Right hindlimb (tissue), 1 donor: ENCODE data around the gene SELENOO.

Experiments used
- DNase-seq: peaks from one replicate; pipeline ENCODE4 v3.0.0-alpha.2; 2018

SELENOO gene

GRCh38 chr22:50185375-50186087 lies 15.3 kb upstream of the SELENOO start, which contains the start of gene TRABD:
Gene TRABD (plus strand): TSS chr22:50185913. CDS start chr22:50193061, 7,148 bp downstream.
- DNase-seq = peak; percentile 95

GRCh38 chr22:50186181-50186714 lies 14.6 kb upstream of the SELENOO start:
- no peak for DNase-seq

GRCh38 chr22:50186761-50187523 lies 13.9 kb upstream of the SELENOO start:
- DNase-seq = no peak

- no peak for DNase-seq
Observed at GRCh38 chr22:50188356-50188755, 12.5 kb upstream of the SELENOO start.

- no peak for DNase-seq
Observed at GRCh38 chr22:50189184-50189848, 11.5 kb upstream of the SELENOO start.

GRCh38 chr22:50189849-50190181 lies 11.0 kb upstream of the SELENOO start:
- peak; percentile 68 for DNase-seq

GRCh38 chr22:50190182-50190940 lies 10.4 kb upstream of the SELENOO start:
- DNase-seq = peak; percentile 79

- no peak for DNase-seq
Observed at GRCh38 chr22:50190941-50191741, 9.7 kb upstream of the SELENOO start.

- DNase-seq = no peak
Observed at GRCh38 chr22:50192436-50193204, 8.2 kb upstream of the SELENOO start.

- no peak for DNase-seq
Observed at GRCh38 chr22:50193621-50194020, 7.2 kb upstream of the SELENOO start.

GRCh38 chr22:50194037-50194805 lies 6.6 kb upstream of the SELENOO start:
- DNase-seq = no peak

- no peak for DNase-seq
Observed at GRCh38 chr22:50196256-50196655, 4.6 kb upstream of the SELENOO start.

GRCh38 chr22:50197000-50197800 lies 3.6 kb upstream of the SELENOO start:
- no peak for DNase-seq

GRCh38 chr22:50197856-50198623 lies 2.8 kb upstream of the SELENOO start:
- DNase-seq = no peak

GRCh38 chr22:50198624-50199017 lies 2.2 kb upstream of the SELENOO start:
- no peak for DNase-seq

GRCh38 chr22:50199251-50199721 lies 1.5 kb upstream of the SELENOO start:
- DNase-seq = no peak

- DNase-seq = no peak
Observed at GRCh38 chr22:50199829-50200460, 866 bp upstream of the SELENOO start.
